Frontal cortex (tissue), 4 donors: ENCODE data around the gene CDCA4. TPM values are rescaled to one million over a fixed set of nuclear protein-coding genes. Genes with fewer than 3 reads are reported as not detected.

Source experiments
- DNase-seq, 2 donors: peaks; one replicate each; pipeline ENCODE4 v3.0.0; 2012; ENCODE audit warnings: low spot score in 2 of 2
- FAIRE-seq: peaks from 2 replicates; lab custom pipeline; 2012; peaks lifted over from hg19 to GRCh38; lab: Jason Lieb, UNC
- total RNA-seq: library from RNA; depleted of rRNA; stranded (reverse); fragments of >200 nt; gene quantifications from one replicate; pipeline ENCODE4 v1.2.3, GENCODE V29; 2014
- donor health status: control.
- donor health status: control.
- donor health status: control.

CDCA4 gene
- total RNA-seq, 1 donor from 2014 or later = 11.0 TPM

DNA sequence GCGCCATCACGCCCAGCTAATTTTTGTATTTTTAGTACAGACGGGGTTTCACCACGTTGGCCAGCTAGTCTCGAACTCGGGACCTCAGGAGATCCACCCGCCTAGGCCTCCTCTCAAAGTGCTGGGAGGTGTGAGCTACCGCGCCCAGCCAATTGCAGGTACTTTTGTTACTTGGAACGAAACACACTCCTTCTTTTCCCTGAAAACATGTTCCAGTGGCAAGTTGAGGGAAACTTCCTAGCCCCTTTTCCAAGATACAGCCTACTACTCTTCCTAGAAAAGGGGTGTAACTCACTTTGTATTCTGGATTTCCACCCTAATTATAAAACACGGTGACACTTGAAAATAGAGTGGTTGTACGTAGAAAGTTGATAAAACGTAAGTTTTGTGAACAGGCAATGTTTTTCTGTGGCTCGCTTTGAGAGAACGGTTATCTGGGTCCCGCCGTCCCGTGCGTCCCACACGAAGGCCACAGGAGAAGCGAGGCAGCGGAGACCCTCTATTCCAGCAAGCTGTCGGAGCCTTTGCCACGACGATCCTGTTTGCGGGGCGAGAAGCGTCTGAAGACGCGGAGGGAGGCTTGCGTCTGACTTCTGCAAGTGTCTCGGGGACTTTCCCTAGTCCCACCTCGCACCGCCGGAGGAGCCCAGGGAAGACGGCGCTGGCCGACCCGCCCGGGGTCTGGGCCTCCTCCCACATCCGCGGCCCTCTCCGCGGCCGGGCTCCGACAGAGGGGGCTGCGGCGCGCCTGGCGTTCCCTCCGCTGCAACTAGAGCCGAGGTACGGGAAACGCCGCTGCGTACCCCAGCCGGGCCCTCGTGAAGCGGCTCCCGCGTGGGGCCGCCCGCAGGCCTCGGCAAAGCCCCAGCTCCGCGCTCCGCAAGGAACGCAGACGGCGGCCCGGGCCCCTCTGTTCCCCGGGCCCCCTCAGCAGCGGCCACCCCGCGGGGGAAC is 745 bp downstream of the CDCA4 start:
- FAIRE-seq = no peak
- DNase-seq = peak in 1 of 2 donors; percentile 30

DNA sequence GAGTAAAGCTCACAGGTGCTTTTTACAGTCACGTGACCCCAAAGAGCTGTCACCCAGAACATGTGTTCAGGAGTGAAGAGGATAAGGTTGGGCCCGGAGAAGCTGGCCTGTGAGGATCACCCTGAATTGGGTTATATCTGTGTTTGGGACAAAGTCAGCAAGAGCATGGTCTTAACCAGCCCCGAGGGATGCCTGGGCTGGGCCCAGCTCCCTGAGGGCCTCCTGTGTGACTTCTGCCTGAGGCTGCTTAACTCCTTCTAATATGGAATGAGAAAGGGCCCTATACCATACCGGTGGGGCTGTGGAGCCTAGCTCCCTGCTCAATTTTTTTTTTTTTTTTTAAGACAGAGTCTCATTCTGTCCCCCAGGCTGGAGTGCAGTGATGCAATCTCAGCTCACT is 2.5 kb downstream of the CDCA4 start:
- DNase-seq = no peak
- no peak for FAIRE-seq

- DNase-seq (no peak), FAIRE-seq (no peak)
These were observed 5.0 kb downstream of the CDCA4 start for GRCh38 chr14:105015905-105016304.

GRCh38 chr14:105015242-105015641 is 5.6 kb downstream of the CDCA4 start:
- DNase-seq (no peak), FAIRE-seq (no peak)

DNA sequence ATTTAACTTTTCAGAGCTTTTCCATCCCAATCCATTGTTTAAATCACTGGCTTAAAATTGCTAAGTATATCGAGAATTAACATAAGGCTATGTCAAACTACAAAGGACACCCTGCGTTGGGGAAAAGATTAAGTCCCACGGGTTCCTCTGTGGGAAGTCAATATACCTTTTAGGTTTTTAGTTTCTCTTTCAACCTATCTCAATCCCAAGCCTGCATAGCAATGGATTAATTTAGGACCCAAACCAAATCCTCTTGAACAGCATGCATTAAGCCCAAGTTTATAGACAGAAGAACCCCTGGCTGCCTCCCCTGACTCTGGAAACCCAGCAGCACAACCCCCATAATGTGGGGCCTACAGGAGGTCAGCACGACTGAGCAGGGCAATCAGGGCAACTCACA is 6.3 kb downstream of the CDCA4 start:
- FAIRE-seq (no peak), DNase-seq (no peak)

DNA sequence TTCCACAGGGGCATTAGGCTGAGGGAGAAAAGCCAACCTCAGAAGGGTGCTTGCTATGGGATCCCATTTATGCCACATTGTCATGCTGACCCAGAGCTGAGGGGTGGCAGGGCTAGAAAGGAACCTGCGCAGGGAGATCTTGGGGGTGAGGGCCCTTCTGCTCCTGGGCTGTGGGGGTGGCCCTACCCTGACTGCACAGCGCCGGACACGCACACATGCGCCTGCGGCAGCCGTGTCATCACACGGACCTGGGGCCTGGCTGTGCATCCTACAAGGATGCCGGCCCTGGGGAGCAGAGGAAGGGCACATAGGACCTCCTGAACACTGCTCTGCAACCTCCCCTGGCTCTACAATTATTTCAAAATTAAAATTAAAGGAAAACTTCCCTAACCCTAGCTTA is 6.9 kb downstream of the CDCA4 start:
- DNase-seq (no peak), FAIRE-seq (no peak)

DNA sequence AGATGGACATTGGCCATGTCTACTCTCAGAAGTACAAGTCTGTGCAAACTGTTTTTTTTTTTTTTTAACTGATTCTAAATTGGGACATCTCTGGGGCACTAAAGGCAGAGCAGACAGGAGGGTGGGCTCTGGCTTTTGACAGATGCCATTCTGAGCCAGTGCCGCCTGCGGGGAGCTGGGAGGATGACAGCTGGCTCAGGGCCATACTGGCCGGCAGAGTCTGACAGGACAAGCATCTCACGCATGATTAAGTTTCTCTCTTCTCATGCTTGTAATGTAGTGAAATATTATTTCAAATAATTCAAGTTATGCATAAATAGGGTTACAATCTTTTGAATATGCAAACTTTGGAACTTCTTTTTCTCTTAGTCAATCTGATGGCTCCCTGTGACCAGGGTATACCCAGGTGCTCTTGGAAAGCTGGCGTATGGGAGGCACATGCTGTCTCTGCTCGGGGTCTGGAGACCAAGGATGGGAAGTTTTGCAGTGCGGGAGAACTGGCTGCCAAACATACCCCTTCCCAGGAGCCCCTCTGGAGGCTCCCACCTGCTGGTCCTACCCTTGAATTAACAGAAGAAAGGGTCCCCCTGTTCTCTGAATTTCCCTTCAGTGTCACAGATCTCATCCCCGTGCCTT is 7.6 kb downstream of the CDCA4 start:
- no peak for FAIRE-seq
- DNase-seq = peak in 1 of 2 donors; percentile 49

DNA sequence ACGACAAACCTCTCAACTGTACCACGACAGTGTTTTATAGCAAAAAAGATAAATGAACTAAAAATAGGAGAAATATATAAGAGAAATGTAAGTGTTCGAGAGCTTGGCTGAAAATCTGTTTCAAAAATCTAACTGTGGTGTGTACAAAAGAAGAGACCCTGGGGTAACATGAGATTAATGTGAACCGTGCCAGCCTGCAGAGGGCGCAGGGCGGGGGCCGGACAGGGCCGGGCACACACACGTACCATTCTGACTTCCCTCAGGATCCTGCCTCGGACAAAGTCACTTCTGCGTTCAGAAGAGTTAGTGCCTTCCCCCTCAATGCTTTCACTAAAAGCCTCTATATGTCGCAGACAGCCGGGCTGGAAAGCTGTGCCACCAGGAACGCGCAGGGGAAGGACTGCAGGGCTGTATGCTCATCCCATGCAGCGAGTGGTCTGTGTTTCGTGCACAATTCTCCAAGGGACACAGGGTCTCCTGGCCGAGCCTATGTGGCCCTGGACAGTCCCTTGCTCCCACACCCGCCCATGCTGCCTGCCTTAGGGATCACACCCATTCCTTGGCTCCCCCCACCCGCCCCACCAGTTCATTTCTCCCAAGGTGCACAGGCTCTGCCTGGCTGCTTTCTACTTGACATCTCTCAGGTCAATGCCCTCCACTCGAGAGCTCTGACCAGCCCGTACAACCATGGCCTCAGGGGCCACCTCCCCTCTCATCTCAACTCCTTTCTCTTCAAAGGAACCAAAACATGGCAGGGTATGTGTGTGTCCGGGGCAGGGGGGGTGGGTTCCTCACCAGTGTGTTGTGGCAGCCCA is 8.5 kb downstream of the CDCA4 start:
- no peak for FAIRE-seq
- DNase-seq = no peak

GRCh38 chr14:105011312-105011990 is 9.4 kb downstream of the CDCA4 start:
- FAIRE-seq (no peak), DNase-seq (no peak)

DNA sequence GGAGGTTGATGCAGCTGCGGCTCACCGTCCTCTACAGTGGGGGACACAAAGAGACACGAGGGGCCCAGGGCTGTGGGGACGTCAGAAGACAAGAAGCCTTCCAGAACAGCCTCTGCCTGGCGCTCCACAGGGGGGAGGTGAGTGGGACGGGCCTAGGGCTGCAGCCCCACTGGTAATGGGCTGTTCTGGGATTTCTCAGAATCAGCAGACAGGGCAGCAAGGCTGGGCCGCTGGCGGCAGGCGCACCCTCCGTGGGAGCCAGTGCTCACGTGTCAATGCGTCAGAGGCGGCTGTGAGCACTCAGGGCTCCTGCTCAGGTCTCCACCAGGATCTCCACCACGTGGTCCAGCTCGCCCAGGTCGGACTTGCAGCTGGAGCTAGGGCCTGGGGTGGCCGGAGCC is 10.0 kb downstream of the CDCA4 start:
- DNase-seq (no peak), FAIRE-seq (no peak)

DNA sequence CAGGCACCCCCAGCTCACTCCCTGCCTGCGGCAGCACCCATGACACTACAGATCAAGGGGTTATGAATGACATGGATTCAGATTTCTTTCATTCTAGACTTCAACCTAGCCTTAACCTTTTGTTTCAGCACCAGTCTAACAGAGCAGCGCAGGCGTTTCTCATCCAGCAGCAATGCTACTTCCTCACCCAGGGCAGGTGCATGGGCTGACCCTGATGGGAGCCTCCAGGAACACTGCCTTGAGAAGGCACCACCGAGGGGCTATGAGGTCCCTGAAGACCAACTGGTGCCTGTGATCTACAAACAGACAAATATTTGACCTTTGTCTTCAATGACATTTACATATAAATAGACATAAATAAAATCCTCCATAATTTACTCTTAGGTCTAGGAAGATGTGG is 10.8 kb downstream of the CDCA4 start:
- FAIRE-seq (no peak), DNase-seq (no peak)

- no peak for FAIRE-seq
- DNase-seq = no peak
These were observed 13.2 kb downstream of the CDCA4 start for GRCh38 chr14:105007593-105008264.

DNA sequence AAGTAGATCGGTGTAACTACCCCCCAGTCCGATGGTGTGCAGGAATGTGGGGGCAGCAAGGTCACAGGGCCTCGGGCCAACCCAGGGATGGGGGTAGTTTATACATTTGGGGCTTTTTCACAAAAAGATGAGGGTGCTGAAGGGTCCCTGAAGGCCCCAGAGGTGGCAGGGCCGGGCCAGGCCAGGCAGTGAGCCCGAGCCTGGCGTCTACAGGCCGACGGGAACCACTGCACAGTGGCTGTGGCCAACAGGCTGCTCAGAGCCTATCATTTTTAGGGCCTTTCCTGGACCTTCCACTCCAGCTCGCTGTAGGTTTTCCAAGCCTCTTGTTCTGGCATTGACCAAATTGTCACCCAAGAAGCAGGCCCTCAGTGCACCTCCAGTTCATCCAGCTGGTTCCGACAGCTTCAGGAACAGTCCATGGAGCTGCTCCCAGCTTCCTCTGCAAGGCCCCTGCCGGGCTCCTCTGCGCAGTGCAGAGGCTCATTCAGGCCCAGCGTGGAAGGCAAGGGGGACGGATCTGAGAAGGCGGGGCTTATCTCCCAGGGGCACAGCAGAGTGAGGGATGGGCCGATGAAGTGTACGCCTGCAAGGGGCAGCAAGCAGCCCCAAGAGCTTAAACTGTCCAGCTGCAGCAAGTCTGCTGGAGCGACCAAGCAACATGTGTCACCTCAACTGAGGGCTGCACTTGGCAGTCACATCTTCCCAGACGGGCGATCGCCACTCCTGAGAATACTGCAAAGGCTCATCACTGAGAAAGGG is 13.9 kb downstream of the CDCA4 start:
- FAIRE-seq = no peak

DNA sequence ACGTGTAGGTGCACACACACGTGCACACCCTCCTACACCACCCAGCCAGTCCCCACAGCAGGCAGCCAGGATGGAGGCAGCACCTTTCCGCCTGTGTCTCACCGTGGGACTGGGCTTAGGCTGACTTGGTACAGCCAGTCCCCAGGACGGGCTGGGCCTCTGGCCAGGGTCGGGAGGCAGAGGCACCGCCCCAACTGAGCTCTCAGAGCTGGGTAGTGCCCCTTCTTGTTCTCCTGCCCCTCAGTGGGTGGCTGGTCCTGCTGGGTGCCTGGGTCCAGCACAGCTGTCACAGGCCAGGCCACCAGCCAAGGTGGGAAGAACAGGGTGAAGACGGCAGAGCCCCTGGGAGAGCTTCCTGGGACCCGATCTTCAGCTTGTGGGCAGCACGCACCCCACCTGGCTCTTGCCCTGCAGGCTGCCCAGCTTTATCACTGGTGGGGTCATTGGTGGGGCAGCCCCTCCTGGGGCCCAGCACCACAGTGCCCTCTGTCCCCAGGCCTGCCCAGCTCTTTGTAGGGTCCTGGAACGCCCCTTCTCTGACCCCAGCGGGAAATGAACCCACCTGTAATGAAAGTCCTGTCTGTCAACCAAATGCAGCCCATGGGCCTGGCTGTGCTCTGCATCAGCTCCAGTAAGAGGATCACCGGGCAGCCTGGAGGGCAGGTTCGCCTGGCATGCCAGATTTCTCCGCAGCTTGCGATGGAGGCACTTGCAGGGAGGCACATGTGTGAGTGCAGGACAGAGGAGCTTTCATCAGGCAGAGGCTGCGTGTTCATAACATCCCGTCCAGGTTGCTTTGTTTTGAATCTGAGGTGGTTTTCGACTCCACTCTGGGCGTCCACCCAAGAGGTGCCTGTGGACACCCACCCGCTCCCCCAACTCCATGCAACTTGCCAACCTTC is 14.7 kb downstream of the CDCA4 start:
- FAIRE-seq (no peak), DNase-seq (no peak)

More for the DNA sequence above, 13.9 kb downstream of the CDCA4 start:
- DNase-seq = no peak

DNA sequence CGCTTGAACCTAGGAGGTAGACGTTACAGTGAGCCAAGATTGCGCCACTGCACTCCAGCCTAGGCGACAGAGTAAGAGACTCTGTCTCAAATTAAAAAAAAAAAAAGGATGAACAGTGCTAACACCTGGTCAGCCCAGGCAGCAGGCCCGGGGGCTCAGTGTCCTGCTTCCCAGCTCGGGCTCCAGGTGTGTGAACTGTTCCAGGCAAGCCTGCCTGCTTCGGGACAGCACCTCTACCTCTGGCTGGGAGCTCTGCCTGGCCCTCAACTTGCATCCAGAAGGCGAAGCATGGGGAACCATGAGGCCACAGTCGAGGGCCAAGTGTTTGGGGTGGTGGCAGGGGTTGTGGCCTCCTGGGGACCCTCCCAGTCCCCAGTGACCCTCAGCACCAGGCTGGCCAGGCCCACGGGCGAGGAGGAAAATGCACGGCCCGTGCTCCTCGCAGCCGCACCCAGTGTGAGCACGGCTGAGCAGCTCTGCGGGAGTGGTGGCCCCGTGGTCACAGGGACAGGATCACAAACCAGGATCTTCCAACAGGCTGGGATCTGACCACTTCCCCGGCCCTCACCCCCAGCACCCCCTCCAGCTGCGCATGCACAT is 15.5 kb downstream of the CDCA4 start:
- no peak for DNase-seq
- no peak for FAIRE-seq

- FAIRE-seq (no peak), DNase-seq (no peak)
These were observed 21.5 kb downstream of the CDCA4 start for GRCh38 chr14:104999361-104999760.

DNA sequence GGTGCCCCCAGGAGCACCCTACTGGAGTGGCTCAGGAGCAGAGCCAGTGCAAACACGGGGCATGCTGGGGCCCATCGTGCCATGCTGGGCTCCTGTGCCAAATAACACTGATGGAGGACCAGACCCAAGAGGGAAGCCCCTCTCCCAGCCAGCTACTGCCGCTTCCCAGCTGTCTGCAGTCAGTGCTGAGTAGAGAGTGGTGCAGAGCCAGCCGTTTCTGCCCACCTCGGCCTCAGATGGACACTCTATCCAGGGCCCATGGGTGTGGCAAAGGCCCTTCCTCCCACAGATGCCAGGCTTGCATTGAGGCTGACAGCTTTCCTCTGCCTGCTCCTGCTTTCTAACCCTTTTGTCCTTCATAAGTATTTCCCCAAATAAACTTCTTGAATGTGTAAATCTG is 22.1 kb downstream of the CDCA4 start:
- no peak for DNase-seq
- FAIRE-seq = no peak
